Measurements from ENCODE around the gene TNIP1. TPM values are rescaled to one million over a fixed set of nuclear protein-coding genes. Genes with fewer than 3 reads are reported as not detected.
A peak's percentile ranks its signal among the peaks of the same experiment; 100 is the strongest.

Gene TNIP1
- total RNA-seq, 1 experiment from 2014 or later, result 65.7 TPM

- TF ChIP-seq CTCF (IDR thresholded peaks at IDR 0.05; ENCODE audit: insufficient read depth in 1 of 2, low read depth in 1 of 2, low read length in 1 of 2, severe bottlenecking in 1 of 2, unreplicated experiment in 1 of 2), result peak; percentile 93 to 94
- intact Hi-C loops (cut with micrococcal nuclease; ENCODE audit: unreplicated experiment), result loop anchor here (1.0 to 2.0 kb wide), 3 partner anchors 35 to 113 kb away; partner anchors contain the start of gene TNIP1
- POLR2A ChIA-PET, result no interaction called here
Measured at GRCh38 chr5:151115272-151115905, 34.6 kb upstream of the TNIP1 start.

GRCh38 chr5:151113651-151114050 lies 32.8 kb upstream of the TNIP1 start:
- no peaks in the 10 kb centered on the region for H3K36me3 Mint-ChIP-seq (ENCODE audit: insufficient read depth, unreplicated experiment)
- no peaks in the 10 kb centered on the region for H3K4me1 Mint-ChIP-seq (ENCODE audit: low read depth, unreplicated experiment)
- ChIA-PET CTCF (interaction anchor here (3.5 kb wide), 1 partner anchor 62 kb away, joined by 51 read pairs; no protein-coding TSS in a partner anchor), POLR2A (no interaction called here)
- DNase-seq, result no peak
- H3K4me1 ChIP-seq, result no peaks in the 10 kb centered on the region
- no peaks in the 10 kb centered on the region for H3K36me3 ChIP-seq (ENCODE audit: control insufficient read depth, insufficient read depth, low read length)
- BruUV-seq (replicated peaks), result no TSS peak
- no peaks in the 10 kb centered on the region for H3K9me3 Mint-ChIP-seq (ENCODE audit: unreplicated experiment)
- no peak overlapping the region for H3K27ac Mint-ChIP-seq (ENCODE audit: unreplicated experiment)
- no peak overlapping the region for H3K4me3 ChIP-seq (ENCODE audit: low read depth, low read length)
- TF ChIP-seq CTCF (IDR thresholded peaks at IDR 0.05; ENCODE audit: insufficient read depth in 1 of 2, low read depth in 1 of 2, low read length in 1 of 2, severe bottlenecking in 1 of 2, unreplicated experiment in 1 of 2), result no peak
- H3K4me3 Mint-ChIP-seq (ENCODE audit: unreplicated experiment), result no peak overlapping the region
- no peaks in the 10 kb centered on the region for H3K9me3 ChIP-seq
- H3K27me3 Mint-ChIP-seq (ENCODE audit: insufficient read depth, unreplicated experiment), result no peaks in the 10 kb centered on the region
- H3K27me3 ChIP-seq (replicated peaks; ENCODE audit: control insufficient read depth, insufficient read depth, low read length), result no peaks in the 10 kb centered on the region
- intact Hi-C loops (cut with micrococcal nuclease; ENCODE audit: unreplicated experiment), result loop anchor here (2.0 kb wide), 1 partner anchor 33 kb away; the partner anchor contains the start of gene TNIP1

More at GRCh38 chr5:151115272-151115905, 34.6 kb upstream of the TNIP1 start:
- H3K4me3 Mint-ChIP-seq (ENCODE audit: unreplicated experiment), result no peak overlapping the region
- Histone ChIP-seq H3K9me3 (no peaks in the 10 kb centered on the region), H3K27me3 (replicated peaks; ENCODE audit: control insufficient read depth, insufficient read depth, low read length) (no peaks in the 10 kb centered on the region), H3K4me3 (ENCODE audit: low read depth, low read length) (no peak overlapping the region), H3K4me1 (no peaks in the 10 kb centered on the region), H3K36me3 (ENCODE audit: control insufficient read depth, insufficient read depth, low read length) (no peaks in the 10 kb centered on the region)
- peak; percentile 74 to 83 for DNase-seq
- no peaks in the 10 kb centered on the region for H3K27me3 Mint-ChIP-seq (ENCODE audit: insufficient read depth, unreplicated experiment)
- peaks cover 7% of the 10 kb centered on the region for H3K4me1 Mint-ChIP-seq (ENCODE audit: low read depth, unreplicated experiment)
- no peak overlapping the region for H3K27ac Mint-ChIP-seq (ENCODE audit: unreplicated experiment)
- no peaks in the 10 kb centered on the region for H3K36me3 Mint-ChIP-seq (ENCODE audit: insufficient read depth, unreplicated experiment)
- H3K9me3 Mint-ChIP-seq (ENCODE audit: unreplicated experiment), result no peaks in the 10 kb centered on the region
- no TSS peak for BruUV-seq (replicated peaks)
- CTCF ChIA-PET, result interaction anchor here (0.6 to 4.0 kb wide), 11 partner anchors 11 to 113 kb away, joined by 3 to 51 read pairs (median 6); partner anchors contain the start of genes GPX3 and TNIP1

GRCh38 chr5:151110992-151111391 lies 30.2 kb upstream of the TNIP1 start:
- no peaks in the 10 kb centered on the region for H3K36me3 ChIP-seq (ENCODE audit: control insufficient read depth, insufficient read depth, low read length)
- H3K9me3 ChIP-seq, result no peaks in the 10 kb centered on the region
- CTCF ChIA-PET, result no interaction called here
- no peak for TF ChIP-seq CTCF (IDR thresholded peaks at IDR 0.05; ENCODE audit: insufficient read depth in 1 of 2, low read depth in 1 of 2, low read length in 1 of 2, severe bottlenecking in 1 of 2, unreplicated experiment in 1 of 2)
- H3K27ac Mint-ChIP-seq (ENCODE audit: unreplicated experiment), result no peak overlapping the region
- no peak overlapping the region for H3K4me3 ChIP-seq (ENCODE audit: low read depth, low read length)
- H3K27me3 Mint-ChIP-seq (ENCODE audit: insufficient read depth, unreplicated experiment), result no peaks in the 10 kb centered on the region
- H3K4me1 ChIP-seq, result no peaks in the 10 kb centered on the region
- intact Hi-C loops (cut with micrococcal nuclease; ENCODE audit: unreplicated experiment), result no loop called here
- H3K36me3 Mint-ChIP-seq (ENCODE audit: insufficient read depth, unreplicated experiment), result no peaks in the 10 kb centered on the region
- no peaks in the 10 kb centered on the region for H3K9me3 Mint-ChIP-seq (ENCODE audit: unreplicated experiment)
- POLR2A ChIA-PET, result no interaction called here
- H3K4me1 Mint-ChIP-seq (ENCODE audit: low read depth, unreplicated experiment), result no peaks in the 10 kb centered on the region
- DNase-seq, result no peak
- no TSS peak for BruUV-seq (replicated peaks)
- no peaks in the 10 kb centered on the region for H3K27me3 ChIP-seq (replicated peaks; ENCODE audit: control insufficient read depth, insufficient read depth, low read length)
- H3K4me3 Mint-ChIP-seq (ENCODE audit: unreplicated experiment), result no peak overlapping the region

All from Caco-2 (cell line).